Activated naive CD8-positive, alpha-beta T cell treated with anti-CD3 and anti-CD28 coated beads, Interleukin-2, amount 50 U/mL, for 16 hours (primary cell): ENCODE measurements around the gene FHOD1.
A peak's percentile ranks its signal among the peaks of the same experiment; 100 is the strongest.

ENCODE experiments used
- DNase-seq: peaks from one replicate; pipeline ENCODE4 v3.0.0-alpha.2; 2020; ENCODE audit warnings: low read depth, low spot score

Gene FHOD1

GRCh38 chr16:67249178-67250044 is 2.1 kb upstream of the FHOD1 start:
- DNase-seq, result no peak

GRCh38 chr16:67248401-67249177 is 1.3 kb upstream of the FHOD1 start, which contains the start of gene SLC9A5:
TSS of gene SLC9A5 (plus strand) at chr16:67248979. CDS start at chr16:67249015, 36 bp downstream.
- DNase-seq, result no peak

GRCh38 chr16:67248073-67248400 is 756 bp upstream of the FHOD1 start:
- no peak for DNase-seq

GRCh38 chr16:67246756-67247191 is 507 bp downstream of the FHOD1 start:
- DNase-seq, result no peak

- DNase-seq, result no peak
Measured at GRCh38 chr16:67246081-67246755, 1.1 kb downstream of the FHOD1 start.

- no peak for DNase-seq
Measured at GRCh38 chr16:67245674-67246080, 1.6 kb downstream of the FHOD1 start.

- no peak for DNase-seq
Measured at GRCh38 chr16:67245186-67245585, 2.1 kb downstream of the FHOD1 start.

- peak; percentile 58 for DNase-seq
Measured at GRCh38 chr16:67244387-67245185, 2.7 kb downstream of the FHOD1 start.

GRCh38 chr16:67243481-67243880 is 3.8 kb downstream of the FHOD1 start:
- DNase-seq, result no peak

GRCh38 chr16:67242138-67242730 is 5.0 kb downstream of the FHOD1 start:
- DNase-seq, result no peak

- no peak for DNase-seq
Measured at GRCh38 chr16:67241008-67241900, 6.0 kb downstream of the FHOD1 start.

GRCh38 chr16:67240506-67240905 is 6.8 kb downstream of the FHOD1 start:
- no peak for DNase-seq

GRCh38 chr16:67238806-67239470 is 8.3 kb downstream of the FHOD1 start:
- DNase-seq, result no peak

GRCh38 chr16:67238278-67238575 is 9.1 kb downstream of the FHOD1 start:
- DNase-seq, result no peak

- no peak for DNase-seq
Measured at GRCh38 chr16:67237396-67238277, 9.6 kb downstream of the FHOD1 start.

GRCh38 chr16:67236563-67237395 is 10.5 kb downstream of the FHOD1 start:
- peak; percentile 41 for DNase-seq

GRCh38 chr16:67235816-67236562 is 11.3 kb downstream of the FHOD1 start:
- DNase-seq, result no peak
